Raji (cell line): ENCODE measurements around the gene NRXN2.

Experiments
- POLR2A ChIP-seq: IDR thresholded peaks from 2 replicates; pipeline ENCODE4 v1.6.1; 2011; ENCODE audit warnings: low read depth, low read length, control low read depth; ENCODE audit not compliant: insufficient read depth

Gene NRXN2

GRCh38 chr11:64712430-64713015, 10.5 kb downstream of the NRXN2 start:
- TF ChIP-seq POLR2A, result no peak

GRCh38 chr11:64711956-64712362, 11.0 kb downstream of the NRXN2 start:
- no peak for TF ChIP-seq POLR2A

- TF ChIP-seq POLR2A, result no peak
Observed at GRCh38 chr11:64711138-64711955, 11.7 kb downstream of the NRXN2 start.

- no peak for TF ChIP-seq POLR2A
Observed at GRCh38 chr11:64710418-64711137, 12.4 kb downstream of the NRXN2 start.

- no peak for TF ChIP-seq POLR2A
Observed at GRCh38 chr11:64705501-64705900, 17.5 kb downstream of the NRXN2 start.

GRCh38 chr11:64703048-64703447, 19.9 kb downstream of the NRXN2 start:
- no peak for TF ChIP-seq POLR2A

GRCh38 chr11:64698427-64698826, 24.6 kb downstream of the NRXN2 start:
- TF ChIP-seq POLR2A, result no peak

- no peak for TF ChIP-seq POLR2A
Observed at GRCh38 chr11:64697663-64698375, 25.2 kb downstream of the NRXN2 start.

GRCh38 chr11:64696045-64696444, 27.0 kb downstream of the NRXN2 start:
- no peak for TF ChIP-seq POLR2A

- no peak for TF ChIP-seq POLR2A
Observed at GRCh38 chr11:64695548-64695947, 27.4 kb downstream of the NRXN2 start.

- no peak for TF ChIP-seq POLR2A
Observed at GRCh38 chr11:64694821-64695365, 28.1 kb downstream of the NRXN2 start.

GRCh38 chr11:64694026-64694755, 28.8 kb downstream of the NRXN2 start:
- no peak for TF ChIP-seq POLR2A

GRCh38 chr11:64692764-64693331, 30.1 kb downstream of the NRXN2 start:
- TF ChIP-seq POLR2A, result no peak

- no peak for TF ChIP-seq POLR2A
Observed at GRCh38 chr11:64691543-64691942, 31.5 kb downstream of the NRXN2 start.
